Breast epithelium (tissue), 3 donors: Measurements from ENCODE around the gene HDAC6.

Experiments used
- POLR2A ChIP-seq: fragments of 450-650 bp; IDR thresholded peaks from one replicate; pipeline ENCODE4 v1.6.1; 2016; ENCODE audit warnings: antibody characterized with exemption, mild to moderate bottlenecking, moderate library complexity
- POLR2AphosphoS5 ChIP-seq, 3 donors: sonication (generic); formaldehyde crosslinking; IDR thresholded peaks; one replicate each; pipeline ENCODE4 v1.6.1; 2017; ENCODE audit warnings: antibody characterized with exemption in 3 of 3
- TF ChIP-seq, protein P1 (sequence below), 3 donors: fragments of 450-650 bp; IDR thresholded peaks; one replicate each; pipeline ENCODE4 v1.5.1; 2016 to 2017; ENCODE audit warnings: antibody characterized with exemption in 3 of 3, mild to moderate bottlenecking in 3 of 3, moderate library complexity in 3 of 3

DNA sequence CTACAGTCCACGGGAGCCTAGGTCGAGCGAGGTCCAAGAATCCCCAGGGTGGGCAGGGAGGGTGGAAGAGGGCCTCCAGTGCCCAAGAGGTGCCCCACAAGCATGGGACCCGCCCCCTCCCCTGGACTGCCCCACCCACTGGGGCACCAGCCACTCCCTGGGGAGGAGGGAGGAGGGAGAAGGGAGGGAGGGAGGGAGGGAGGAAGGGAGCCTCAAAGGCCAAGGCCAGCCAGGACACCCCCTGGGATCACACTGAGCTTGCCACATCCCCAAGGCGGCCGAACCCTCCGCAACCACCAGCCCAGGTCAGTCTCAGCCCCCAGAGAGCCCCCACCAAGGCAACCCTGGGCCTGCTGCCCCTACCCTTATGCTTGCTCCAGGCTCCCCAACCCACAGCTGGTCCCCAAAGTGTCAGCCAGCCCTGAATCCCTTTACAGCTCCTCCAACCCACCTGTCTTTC lies 15.5 kb upstream of the HDAC6 start, which contains the start of gene GATA1:
- TF ChIP-seq, protein P1, sequence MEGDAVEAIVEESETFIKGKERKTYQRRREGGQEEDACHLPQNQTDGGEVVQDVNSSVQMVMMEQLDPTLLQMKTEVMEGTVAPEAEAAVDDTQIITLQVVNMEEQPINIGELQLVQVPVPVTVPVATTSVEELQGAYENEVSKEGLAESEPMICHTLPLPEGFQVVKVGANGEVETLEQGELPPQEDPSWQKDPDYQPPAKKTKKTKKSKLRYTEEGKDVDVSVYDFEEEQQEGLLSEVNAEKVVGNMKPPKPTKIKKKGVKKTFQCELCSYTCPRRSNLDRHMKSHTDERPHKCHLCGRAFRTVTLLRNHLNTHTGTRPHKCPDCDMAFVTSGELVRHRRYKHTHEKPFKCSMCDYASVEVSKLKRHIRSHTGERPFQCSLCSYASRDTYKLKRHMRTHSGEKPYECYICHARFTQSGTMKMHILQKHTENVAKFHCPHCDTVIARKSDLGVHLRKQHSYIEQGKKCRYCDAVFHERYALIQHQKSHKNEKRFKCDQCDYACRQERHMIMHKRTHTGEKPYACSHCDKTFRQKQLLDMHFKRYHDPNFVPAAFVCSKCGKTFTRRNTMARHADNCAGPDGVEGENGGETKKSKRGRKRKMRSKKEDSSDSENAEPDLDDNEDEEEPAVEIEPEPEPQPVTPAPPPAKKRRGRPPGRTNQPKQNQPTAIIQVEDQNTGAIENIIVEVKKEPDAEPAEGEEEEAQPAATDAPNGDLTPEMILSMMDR (IDR thresholded peaks at IDR 0.05) = no peak
- TF ChIP-seq POLR2A (no peak), POLR2AphosphoS5 (IDR thresholded peaks at IDR 0.05) (no peak)
